HCT116 (cell line): ENCODE results near the gene SUSD6. TPM values are rescaled to one million over a fixed set of nuclear protein-coding genes. Genes with fewer than 3 reads are reported as not detected.

Experiments used
- ATAC-seq: fragments of 200-7000 bp; cut with Tn5 transposase; 2 replicates; pipeline ENCODE4 v1.9.1; 2020; ENCODE audit warnings: mild to moderate bottlenecking, moderate library complexity
- BruUV-seq: library from RNA; stranded (reverse); fragments of 400-500 nt; replicated peaks from 2 replicates; lab custom pipeline; 2021; lab: Mats Ljungman, UMichigan
- CTCF ChIA-PET: fragments of 300-600 bp; sonication (Branson Sonifier 250); formaldehyde crosslinking; loops from one replicate; lab custom pipeline; 2021; ENCODE audit warnings: antibody characterized with exemption; lab: Charles Lee
- POLR2A ChIA-PET: fragments of 300-600, 350-600 bp; sonication (Branson Sonifier 250); formaldehyde crosslinking; loops from one replicate; lab custom pipeline; 2021; ENCODE audit warnings: antibody characterized with exemption; lab: Charles Lee
- RAD21 ChIA-PET, 2 experiments: fragments of 300-600 bp; sonication (Branson Sonifier 250); formaldehyde crosslinking; loops; one replicate each; lab custom pipeline; 2023; ENCODE audit warnings: low total read pairs in 2 of 2; ENCODE audit not compliant: uncharacterized antibody in 2 of 2, unreplicated experiment in 2 of 2, low non-redundant PET in 1 of 2; lab: Charles Lee
- DNase-seq: peaks from one replicate; pipeline ENCODE4 v3.0.0-alpha.2; 2010; ENCODE audit warnings: low read depth, low spot score
- H2AFZ ChIP-seq: fragments of 200-600 bp; shearing (Covaris generic), sonication (generic); 2 replicates; pipeline ENCODE4 v1.6.1; 2017; ENCODE audit warnings: low read depth, mixed run types, mixed read lengths, antibody characterized with exemption, low read length; ENCODE audit not compliant: poor library complexity, severe bottlenecking
- H3K27ac ChIP-seq: 2 replicates; pipeline ENCODE4 v1.5.1; 2012; ENCODE audit warnings: low read depth, low read length
- H3K27me3 ChIP-seq: fragments of 200-600 bp; sonication (generic); 2 replicates; pipeline ENCODE4 v1.6.1; 2016; ENCODE audit warnings: mixed run types, low read length, mixed read lengths; ENCODE audit not compliant: insufficient read depth
- H3K36me3 ChIP-seq, 2 experiments: fragments of 200-500 bp in 1 of 2; fragments of 200-600 bp in 1 of 2; sonication (Bioruptor generic) in 1 of 2; sonication (generic) in 1 of 2; 2 replicates each; pipeline versions ENCODE4 v1.5.1 to v1.6.1; 2014 to 2016; ENCODE audit warnings: low read length in 2 of 2, inconsistent platforms in 1 of 2, mixed read lengths in 1 of 2, mixed run types in 1 of 2; ENCODE audit not compliant: insufficient read depth in 2 of 2, control insufficient read depth in 1 of 2
- H3K4me1 ChIP-seq, 2 experiments: fragments of 200-600 bp in 1 of 2; sonication (generic) in 1 of 2; 2 replicates each; pipeline versions ENCODE4 v1.5.1 to v1.6.1; 2012 to 2017; ENCODE audit warnings: low read length in 2 of 2, inconsistent platforms in 1 of 2, mild to moderate bottlenecking in 1 of 2, mixed read lengths in 1 of 2, mixed run types in 1 of 2, moderate library complexity in 1 of 2; ENCODE audit not compliant: insufficient read depth in 2 of 2, control insufficient read depth in 1 of 2
- H3K4me2 ChIP-seq: fragments of 200-600 bp; sonication (generic); 2 replicates; pipeline ENCODE4 v1.6.1; 2017; ENCODE audit warnings: mixed run types, low read length, mixed read lengths
- H3K4me3 ChIP-seq, 2 experiments: fragments of 200-600 bp in 1 of 2; sonication (generic) in 1 of 2; replicated peaks in 1 of 2; 2 replicates each; pipeline ENCODE4 v1.5.1; 2011 to 2016; ENCODE audit warnings: low read length in 2 of 2, control low read depth in 1 of 2, low read depth in 1 of 2, mild to moderate bottlenecking in 1 of 2, mixed read lengths in 1 of 2, mixed run types in 1 of 2
- H3K79me2 ChIP-seq: fragments of 200-600 bp; sonication (generic); 2 replicates; pipeline ENCODE4 v1.6.1; 2017; ENCODE audit warnings: mild to moderate bottlenecking, mixed run types, low read length, moderate library complexity, mixed read lengths; ENCODE audit not compliant: insufficient read depth
- H3K9ac ChIP-seq: fragments of 200-600 bp; sonication (generic); 2 replicates; pipeline ENCODE4 v1.6.1; 2016; ENCODE audit warnings: low read length, mixed read lengths
- H3K9me2 ChIP-seq: fragments of 200-600 bp; sonication (generic), shearing (Covaris generic); 2 replicates; pipeline ENCODE4 v1.6.1; 2017; ENCODE audit warnings: mixed run types, mild to moderate bottlenecking, moderate library complexity; ENCODE audit not compliant: insufficient read depth
- H3K9me3 ChIP-seq, 2 experiments: fragments of 200-500 bp in 1 of 2; fragments of 200-600 bp in 1 of 2; sonication (Bioruptor generic) in 1 of 2; sonication (generic) in 1 of 2; 2 replicates each; pipeline ENCODE4 v1.6.1; 2014 to 2017; ENCODE audit warnings: low read length in 2 of 2, mixed read lengths in 2 of 2, inconsistent platforms in 1 of 2, low read depth in 1 of 2, mild to moderate bottlenecking in 1 of 2, mixed run types in 1 of 2, moderate library complexity in 1 of 2; ENCODE audit not compliant: control insufficient read depth in 1 of 2, insufficient read depth in 1 of 2
- H4K20me1 ChIP-seq: fragments of 200-600 bp; sonication (generic), shearing (Covaris generic); 2 replicates; pipeline ENCODE4 v1.6.1; 2017; ENCODE audit warnings: mixed run types, mild to moderate bottlenecking, moderate library complexity; ENCODE audit not compliant: insufficient read depth
- CBX3 ChIP-seq: IDR thresholded peaks from 2 replicates; pipeline ENCODE4 v1.6.1; 2012; ENCODE audit warnings: low read depth
- EGR1 ChIP-seq: IDR thresholded peaks from 2 replicates; pipeline ENCODE4 v1.6.1; 2012; ENCODE audit warnings: low read depth
- ELF1 ChIP-seq: IDR thresholded peaks from 2 replicates; pipeline ENCODE4 v1.6.1; 2012; ENCODE audit warnings: low read depth, borderline replicate concordance
- EZH2 ChIP-seq: fragments of 200-600 bp; sonication (generic); IDR thresholded peaks from 2 replicates; pipeline ENCODE4 v1.6.1; 2017; ENCODE audit warnings: antibody characterized with exemption, mixed run types
- EZH2phosphoT487 ChIP-seq: fragments of 200-600 bp; IDR thresholded peaks from 2 replicates; pipeline ENCODE4 v1.6.1; 2018; ENCODE audit warnings: antibody characterized with exemption, borderline replicate concordance
- JUND ChIP-seq: IDR thresholded peaks from 2 replicates; pipeline ENCODE4 v1.6.1; 2012
- MAX ChIP-seq: IDR thresholded peaks from 2 replicates; pipeline ENCODE4 v1.6.1; 2012
- RAD21 ChIP-seq: IDR thresholded peaks from 2 replicates; pipeline ENCODE4 v1.6.1; 2012; ENCODE audit warnings: low read depth, mild to moderate bottlenecking
- SIN3A ChIP-seq: IDR thresholded peaks from 2 replicates; pipeline ENCODE4 v1.6.1; 2012; ENCODE audit warnings: low read depth
- SP1 ChIP-seq: IDR thresholded peaks from 2 replicates; pipeline ENCODE4 v1.6.1; 2012; ENCODE audit warnings: low read depth
- SRF ChIP-seq: IDR thresholded peaks from 2 replicates; pipeline ENCODE4 v1.6.1; 2012; ENCODE audit warnings: low read depth
- TCF7L2 ChIP-seq: IDR thresholded peaks from 2 replicates; pipeline ENCODE4 v1.7.0; 2011; ENCODE audit warnings: borderline replicate concordance, inconsistent platforms; ENCODE audit not compliant: insufficient read depth, insufficient read length; ENCODE audit errors: extremely low read depth
- YY1 ChIP-seq: IDR thresholded peaks from 2 replicates; pipeline ENCODE4 v1.6.1; 2011; ENCODE audit warnings: low read length, low read depth, moderate library complexity, mild to moderate bottlenecking; ENCODE audit not compliant: insufficient replicate concordance; ENCODE audit errors: extremely low read depth
- ZFX ChIP-seq: fragments of 450-650 bp; IDR thresholded peaks from 2 replicates; pipeline ENCODE4 v1.6.1; 2017
- intact Hi-C: fragments of 100-400 bp; cut with micrococcal nuclease; formaldehyde crosslinking; loops from 2 replicates; pipeline ENCODE4 v1.10.0; 2022
- total RNA-seq: library from RNA; stranded (reverse); gene quantifications from one replicate; pipeline ENCODE4 v1.2.1, GENCODE V29; 2021; ENCODE audit not compliant: unreplicated experiment
- TF ChIP-seq, protein P1 (sequence below): IDR thresholded peaks from 2 replicates; pipeline ENCODE4 v1.6.1; 2011; ENCODE audit warnings: mild to moderate bottlenecking, low read length, moderate library complexity; ENCODE audit not compliant: insufficient replicate concordance; ENCODE audit errors: extremely low read depth

Gene SUSD6
- total RNA-seq, 1 experiment from 2014 or later, result 6.4 TPM

GRCh38 chr14:69674546-69675244 lies 63.3 kb downstream of the SUSD6 start:
- Histone ChIP-seq H2AFZ (no peak overlapping the region), H3K36me3 (no peaks in the 10 kb centered on the region), H3K4me2 (no peak overlapping the region), H3K27me3 (no peaks in the 10 kb centered on the region), H3K9ac (no peak overlapping the region), H3K9me3 (no peaks in the 10 kb centered on the region), H3K4me1 (no peaks in the 10 kb centered on the region)
- POLR2A ChIA-PET, result no interaction called here
- CTCF ChIA-PET, result no interaction called here
- DNase-seq (no peak), ATAC-seq (no peak)
- no TSS peak for BruUV-seq
- no peak for TF ChIP-seq SRF
- no peak for TF ChIP-seq ZFX
- TF ChIP-seq TCF7L2, result no peak
- no peak for TF ChIP-seq YY1
- TF ChIP-seq EZH2, result no peak
- no peak for TF ChIP-seq SP1
- TF ChIP-seq CBX3, result no peak
- no peak for TF ChIP-seq SIN3A
- no peak for TF ChIP-seq ELF1
- TF ChIP-seq EZH2phosphoT487, result no peak
- TF ChIP-seq MAX, result no peak
- TF ChIP-seq, protein P1, sequence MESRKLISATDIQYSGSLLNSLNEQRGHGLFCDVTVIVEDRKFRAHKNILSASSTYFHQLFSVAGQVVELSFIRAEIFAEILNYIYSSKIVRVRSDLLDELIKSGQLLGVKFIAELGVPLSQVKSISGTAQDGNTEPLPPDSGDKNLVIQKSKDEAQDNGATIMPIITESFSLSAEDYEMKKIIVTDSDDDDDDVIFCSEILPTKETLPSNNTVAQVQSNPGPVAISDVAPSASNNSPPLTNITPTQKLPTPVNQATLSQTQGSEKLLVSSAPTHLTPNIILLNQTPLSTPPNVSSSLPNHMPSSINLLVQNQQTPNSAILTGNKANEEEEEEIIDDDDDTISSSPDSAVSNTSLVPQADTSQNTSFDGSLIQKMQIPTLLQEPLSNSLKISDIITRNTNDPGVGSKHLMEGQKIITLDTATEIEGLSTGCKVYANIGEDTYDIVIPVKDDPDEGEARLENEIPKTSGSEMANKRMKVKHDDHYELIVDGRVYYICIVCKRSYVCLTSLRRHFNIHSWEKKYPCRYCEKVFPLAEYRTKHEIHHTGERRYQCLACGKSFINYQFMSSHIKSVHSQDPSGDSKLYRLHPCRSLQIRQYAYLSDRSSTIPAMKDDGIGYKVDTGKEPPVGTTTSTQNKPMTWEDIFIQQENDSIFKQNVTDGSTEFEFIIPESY, result no peak
- no peak for TF ChIP-seq EGR1
- TF ChIP-seq RAD21, result no peak
- no peak for TF ChIP-seq JUND
- TF ChIP-seq, all 23 proteins: peak for 0
- Histone ChIP-seq H3K9me2 (no peaks in the 10 kb centered on the region), H3K79me2 (no peaks in the 10 kb centered on the region), H4K20me1 (no peaks in the 10 kb centered on the region), H3K27ac (no peak overlapping the region), H3K4me3 (no peak overlapping the region)
- RAD21 ChIA-PET, result no interaction called here
- intact Hi-C loops, result no loop called here
